K562 treated with DMSO at 1 percent for 24 hours (cell line): ENCODE data around the gene TNFSF4. TPM values are rescaled to one million over a fixed set of nuclear protein-coding genes. Genes with fewer than 3 reads are reported as not detected.

ENCODE experiments used
- total RNA-seq: library from RNA; unstranded; fragments of 300-600 nt; gene quantifications from 2 replicates; pipeline ENCODE4 v1.2.3, GENCODE V29; 2022; ENCODE audit warnings: low read depth; ENCODE audit not compliant: insufficient read depth

The TNFSF4 gene, protein sequence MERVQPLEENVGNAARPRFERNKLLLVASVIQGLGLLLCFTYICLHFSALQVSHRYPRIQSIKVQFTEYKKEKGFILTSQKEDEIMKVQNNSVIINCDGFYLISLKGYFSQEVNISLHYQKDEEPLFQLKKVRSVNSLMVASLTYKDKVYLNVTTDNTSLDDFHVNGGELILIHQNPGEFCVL
- 0.85 and 1.3 TPM in 2 replicates for total RNA-seq

DNA sequence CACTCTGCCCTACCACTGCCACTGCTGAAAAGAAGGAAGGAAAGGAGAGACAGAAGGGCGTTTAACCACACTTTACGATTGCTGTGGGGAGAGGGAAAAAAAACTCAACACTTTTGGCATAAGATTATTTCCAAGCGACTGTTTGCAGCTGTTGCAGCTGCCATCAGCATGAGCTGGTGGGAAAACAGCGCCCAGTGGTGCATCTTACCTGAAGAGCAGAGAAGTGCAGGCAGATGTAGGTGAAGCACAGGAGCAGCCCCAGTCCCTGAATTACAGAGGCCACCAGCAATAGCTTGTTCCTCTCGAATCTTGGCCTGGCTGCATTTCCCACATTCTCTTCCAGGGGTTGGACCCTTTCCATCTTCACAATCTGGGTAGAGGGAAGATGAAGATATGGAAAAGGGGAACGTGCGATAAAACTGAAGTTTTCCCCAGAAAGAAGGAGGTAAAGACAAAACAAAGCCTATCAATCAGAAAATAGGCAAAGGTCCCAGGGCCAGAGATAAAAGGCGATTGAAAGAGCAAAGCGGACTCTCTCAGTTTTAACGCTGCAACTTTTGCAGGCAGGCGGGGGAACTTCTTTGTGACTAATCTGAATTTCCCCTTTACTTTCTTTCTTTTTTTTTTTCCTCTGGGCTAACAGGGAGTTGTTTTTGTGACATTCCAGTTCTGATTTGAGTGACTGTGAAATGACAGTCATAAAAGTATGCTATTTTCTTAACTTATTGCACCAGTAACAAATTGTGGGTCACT is at the start of gene TNFSF4:
TNFSF4 (minus strand) TSS at position 516 of the 753 bp plus-strand sequence; CDS start at position 361, 155 bp downstream.

Other genes starting within 250 kb of the TNFSF4 start
- gene TNFSF18, start 156.4 kb downstream of the TNFSF4 start, total RNA-seq, result not detected in 2 replicates